ENCODE data around the gene ZSWIM3.
"Not testable (repeated sequence)": the region's sequence is repeated elsewhere in the genome, so short reads cannot be mapped to it uniquely, and the experiment has no call there.

ZSWIM3 gene

GRCh38 chr20:45861221-45862075, 4.0 kb downstream of the ZSWIM3 start:
- no peak for DNase-seq

DNA sequence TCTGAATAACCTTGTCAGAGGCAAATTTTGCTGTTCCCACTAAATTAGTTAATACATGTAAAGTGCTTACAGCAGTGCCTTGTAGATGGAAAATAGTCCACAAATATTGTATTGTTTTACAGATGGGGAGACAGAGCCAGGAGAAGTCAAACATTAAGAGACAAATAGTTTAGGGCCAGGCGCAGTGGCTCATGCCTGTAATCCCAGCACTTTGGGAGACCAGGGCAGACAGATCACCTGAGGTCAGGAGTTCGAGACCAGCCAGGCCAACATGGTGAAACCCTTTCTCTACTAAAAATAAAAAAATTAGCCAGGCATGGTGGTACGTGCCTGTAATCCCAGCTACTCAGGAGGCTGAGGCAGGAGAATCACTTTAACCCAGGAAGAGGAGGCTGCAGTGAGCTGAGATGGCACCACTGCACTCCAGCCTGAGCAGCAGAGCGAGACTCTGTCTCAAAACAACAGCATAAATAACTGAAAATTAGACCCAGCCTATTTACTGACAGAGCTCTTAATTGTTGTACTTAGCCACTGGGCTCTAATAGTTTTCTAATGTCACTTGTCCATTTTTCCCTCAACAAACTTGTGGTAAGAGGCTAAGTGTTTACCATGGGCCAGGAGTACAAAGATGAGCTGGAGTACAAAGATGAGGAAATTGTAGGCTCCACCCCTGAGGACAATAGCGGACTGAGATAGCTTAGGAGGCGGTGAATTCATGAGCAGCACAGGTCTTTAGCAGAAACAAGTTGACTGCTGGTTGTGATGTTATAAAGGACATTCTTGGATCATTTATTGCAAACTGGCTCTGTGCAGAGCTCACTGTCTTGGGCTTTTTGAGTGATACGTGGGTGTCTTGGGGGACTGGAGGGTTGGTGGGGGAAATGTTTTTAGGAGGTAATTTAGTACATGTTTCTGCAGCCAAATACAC, 6.4 kb downstream of the ZSWIM3 start:
- no peak for DNase-seq

DNA sequence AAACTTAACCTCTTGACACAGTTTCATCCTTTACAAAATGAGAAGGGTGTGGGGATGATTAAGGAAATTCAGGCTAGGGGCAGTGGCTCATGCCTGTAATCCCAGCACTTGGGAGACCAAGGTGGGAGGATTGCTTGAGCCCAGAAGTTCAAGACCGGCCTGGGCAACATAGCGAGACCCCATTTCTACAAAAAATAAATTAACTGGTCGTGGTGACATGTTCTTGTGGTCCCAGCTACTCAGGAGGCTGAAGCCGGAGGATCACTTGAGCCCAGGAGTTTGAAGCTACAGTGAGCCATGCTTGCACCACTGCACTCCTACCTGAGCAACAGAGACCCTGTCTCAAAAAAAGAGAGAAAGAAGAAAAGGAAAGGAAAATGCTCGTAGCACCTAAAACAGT, 9.0 kb downstream of the ZSWIM3 start:
- DNase-seq: no peak

- DNase-seq: no peak
These were observed 9.9 kb downstream of the ZSWIM3 start for GRCh38 chr20:45867136-45867818.

DNA sequence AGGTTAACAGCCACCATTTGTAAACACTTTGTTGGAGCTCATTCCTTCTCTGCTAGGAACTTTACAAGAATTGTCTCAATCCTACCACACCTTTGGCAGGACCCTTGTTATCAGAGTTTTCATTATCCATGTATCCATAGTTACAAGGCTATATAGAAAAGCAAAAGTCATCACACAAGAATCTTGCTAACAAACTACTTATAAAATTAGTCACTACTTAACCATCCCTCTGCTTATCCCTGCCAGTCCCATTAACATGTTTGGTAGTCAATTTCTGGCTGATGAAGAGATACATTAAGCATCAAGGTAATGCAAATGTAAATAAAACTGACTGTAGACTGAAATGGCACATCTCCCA, 10.4 kb downstream of the ZSWIM3 start:
- DNase-seq: no peak

GRCh38 chr20:45872626-45873025, 15.2 kb downstream of the ZSWIM3 start:
- DNase-seq: no peak

DNA sequence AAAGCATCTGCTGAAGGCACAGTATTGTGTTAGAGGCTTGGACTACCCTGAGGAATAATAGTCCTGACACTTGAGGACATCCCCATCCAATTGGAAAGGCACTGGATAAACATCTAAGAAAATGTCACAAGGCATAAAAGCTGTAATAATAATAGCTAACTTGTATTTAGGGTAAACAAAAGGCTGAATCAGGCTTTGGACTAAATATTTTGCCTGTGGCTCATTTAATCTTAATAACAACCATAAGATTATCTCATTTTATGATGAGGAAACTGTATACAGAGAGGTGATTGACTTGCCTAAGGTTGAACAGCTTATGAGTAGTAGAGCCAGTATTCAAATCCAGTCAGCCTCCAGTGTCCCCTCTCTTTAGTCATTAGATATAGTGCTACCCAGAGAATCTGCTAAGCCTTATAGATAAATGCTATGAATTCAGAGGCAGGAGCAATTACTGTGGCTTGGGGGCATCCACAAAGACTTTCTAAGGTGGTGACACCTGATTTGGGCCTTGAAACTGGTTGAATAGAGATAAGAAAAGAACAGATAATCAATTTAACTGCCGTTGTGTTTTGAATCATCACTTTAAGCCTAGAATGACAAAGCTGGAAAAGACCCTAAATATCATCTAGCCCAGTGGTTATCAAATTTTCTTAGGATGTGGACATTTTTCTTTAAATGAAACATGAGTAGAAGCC, 16.1 kb downstream of the ZSWIM3 start:
- DNase-seq: no peak

- not testable (repeated sequence) for DNase-seq
These were observed 16.7 kb downstream of the ZSWIM3 start for GRCh38 chr20:45874104-45874481.

DNA sequence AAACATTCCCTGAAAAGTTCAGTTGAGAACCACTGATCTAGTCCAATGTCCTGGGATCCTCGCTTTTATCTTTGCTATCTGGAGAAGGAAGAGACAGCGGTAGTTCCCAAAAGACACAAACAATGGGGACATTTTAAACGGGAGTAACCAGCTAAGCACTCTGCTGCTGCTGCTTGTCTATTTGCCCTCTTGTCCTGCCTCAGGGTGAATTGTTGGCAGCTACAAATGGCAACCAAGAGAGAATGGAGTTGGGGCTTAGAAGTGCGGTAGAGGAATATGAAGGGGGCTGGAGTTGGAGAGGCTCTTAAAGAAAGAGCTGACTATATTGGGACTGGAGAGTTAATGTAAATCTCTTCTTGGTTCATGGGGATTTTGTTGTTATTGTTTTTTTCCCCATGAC, 17.2 kb downstream of the ZSWIM3 start:
- no peak for DNase-seq

DNA sequence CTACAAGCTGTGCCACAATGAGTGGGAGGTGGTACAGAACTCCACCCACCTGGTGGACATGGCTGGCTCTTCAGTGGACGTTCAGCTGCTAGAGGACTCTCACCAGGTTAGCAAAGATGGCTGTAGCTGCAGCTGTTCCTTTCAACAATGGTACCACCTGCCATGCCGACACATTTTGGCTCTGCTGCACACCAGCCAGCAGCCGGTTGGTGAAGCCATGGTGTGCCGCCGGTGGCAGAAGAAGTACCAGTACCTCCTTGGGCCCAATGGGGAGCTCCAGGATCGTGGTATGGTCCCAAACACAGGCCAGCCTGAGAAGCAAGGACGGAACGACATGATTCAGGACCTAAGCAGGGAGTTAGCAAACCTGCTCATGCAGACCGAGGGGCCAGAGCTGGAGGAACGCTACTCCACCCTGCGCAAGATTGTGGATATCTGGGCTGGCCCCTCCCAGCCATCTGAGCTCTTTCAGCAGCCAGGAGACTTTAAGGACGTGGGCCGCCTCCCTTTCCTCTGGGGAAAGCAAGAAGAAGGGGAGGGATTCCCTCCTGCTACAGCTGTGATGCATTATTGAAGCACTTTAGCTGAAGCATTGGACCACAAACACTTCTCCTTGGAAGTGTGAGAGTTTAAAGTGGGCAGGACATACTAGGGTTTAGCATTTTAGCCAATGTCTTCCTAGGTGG, 20.8 kb downstream of the ZSWIM3 start:
- no peak for DNase-seq

DNA sequence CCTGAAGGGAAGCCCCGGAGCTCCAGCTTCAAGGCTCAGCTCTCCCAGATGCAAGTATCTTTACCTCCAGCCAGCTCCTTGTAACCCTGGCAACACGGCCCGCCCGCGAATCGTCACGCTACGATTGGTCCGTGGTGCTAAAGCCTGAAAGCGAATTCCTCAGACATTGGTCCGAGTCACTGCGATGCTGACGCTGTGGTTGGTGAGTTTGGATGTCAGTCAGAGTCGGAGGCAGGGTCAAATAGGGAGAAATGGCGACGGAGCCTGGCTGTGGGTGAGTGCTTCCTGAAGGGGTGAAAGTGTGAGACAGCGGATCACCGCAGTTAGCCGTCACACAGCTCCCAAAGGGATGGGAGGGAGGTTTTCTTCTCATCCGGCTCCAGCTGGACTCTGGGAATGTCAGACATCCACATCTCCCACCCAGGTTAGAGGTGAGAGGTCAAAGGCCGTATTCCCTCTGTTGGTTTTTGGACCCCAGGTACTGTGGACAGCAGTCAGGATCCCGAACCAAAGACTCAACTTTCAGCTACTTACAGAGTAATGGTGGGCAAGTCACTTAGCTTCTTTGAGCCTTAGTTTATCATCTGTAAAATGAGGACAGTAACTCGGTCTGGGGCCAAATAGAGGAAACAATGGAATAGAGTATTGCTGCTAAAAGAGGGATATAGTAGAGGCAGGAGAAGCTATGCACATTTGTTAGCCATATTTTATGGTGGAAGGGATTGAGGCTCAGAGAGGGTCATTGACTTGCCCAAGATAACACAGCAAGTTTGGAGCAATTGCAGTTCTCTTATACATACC, 23.8 kb downstream of the ZSWIM3 start, which contains the start of gene ZSWIM1:
Gene ZSWIM1 (plus strand): TSS at position 240 of the 801 bp plus-strand sequence. CDS start 1,366 bp downstream, outside the sequence.
- peak; percentile 97 for DNase-seq

DNA sequence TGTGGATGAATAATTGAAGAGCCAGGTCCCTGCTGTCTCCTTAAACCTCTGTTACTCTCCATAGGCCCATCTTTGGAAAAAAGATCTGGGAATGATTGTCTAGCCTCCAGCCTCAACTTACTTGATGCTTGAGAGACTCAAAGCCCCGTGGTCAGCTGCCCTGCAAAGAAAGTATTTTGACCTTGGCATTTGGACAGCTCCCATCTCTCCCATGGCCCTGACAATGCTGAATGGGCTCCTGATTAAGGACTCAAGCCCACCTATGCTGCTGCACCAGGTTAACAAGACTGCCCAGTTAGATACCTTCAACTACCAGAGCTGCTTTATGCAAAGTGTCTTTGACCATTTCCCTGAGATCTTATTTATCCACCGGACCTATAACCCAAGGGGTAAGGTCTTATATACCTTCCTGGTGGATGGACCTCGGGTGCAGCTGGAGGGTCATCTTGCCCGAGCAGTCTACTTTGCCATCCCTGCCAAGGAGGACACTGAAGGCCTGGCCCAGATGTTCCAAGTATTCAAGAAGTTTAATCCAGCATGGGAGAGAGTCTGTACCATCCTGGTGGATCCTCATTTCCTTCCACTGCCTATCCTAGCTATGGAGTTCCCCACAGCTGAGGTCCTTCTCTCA, 25.2 kb downstream of the ZSWIM3 start:
- DNase-seq: no peak

- no peak for DNase-seq
These were observed 25.7 kb downstream of the ZSWIM3 start for GRCh38 chr20:45883100-45883469.

DNA sequence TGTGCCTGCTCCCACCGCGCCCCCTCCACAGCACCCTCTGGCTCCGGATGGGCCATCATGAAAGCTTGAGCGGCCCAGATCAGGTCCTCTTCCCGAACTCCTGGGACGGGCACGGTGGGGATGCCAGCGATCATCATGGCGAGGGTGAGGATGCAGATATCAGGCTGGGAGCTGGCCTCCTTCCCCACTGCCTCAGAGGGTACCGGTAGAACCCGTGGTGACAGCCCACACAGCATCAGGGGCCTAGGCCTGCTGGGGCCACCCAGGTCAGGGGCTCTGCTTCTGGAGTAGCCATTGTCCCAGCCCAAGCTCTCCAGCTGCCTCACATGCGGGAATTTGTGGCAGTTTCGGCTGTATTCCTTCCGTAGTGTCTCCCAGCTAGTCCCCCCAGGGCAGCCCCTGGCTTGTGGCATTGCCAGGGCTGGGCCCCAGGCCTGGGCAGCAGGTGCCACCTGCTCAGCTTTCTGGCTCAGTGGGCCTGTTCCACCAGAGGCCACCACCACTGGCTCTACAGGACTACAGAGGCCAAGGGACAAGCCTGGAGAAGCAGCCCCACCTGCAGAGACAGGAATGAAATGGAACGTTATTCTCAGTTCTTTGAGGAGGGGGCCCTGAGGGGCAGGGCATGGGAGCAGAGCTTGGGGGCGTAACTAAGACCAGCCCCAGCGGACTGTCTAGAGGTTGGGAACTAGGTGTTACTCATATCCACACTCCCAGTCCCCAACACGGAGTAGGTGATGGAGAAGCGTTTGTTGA, 29.4 kb downstream of the ZSWIM3 start:
- DNase-seq: no peak

- no peak for DNase-seq
These were observed 29.9 kb downstream of the ZSWIM3 start, which contains the start of gene SPATA25 for GRCh38 chr20:45887346-45887715. Gene SPATA25 (minus strand): TSS chr20:45887622. CDS start chr20:45887590, 32 bp downstream.

DNA sequence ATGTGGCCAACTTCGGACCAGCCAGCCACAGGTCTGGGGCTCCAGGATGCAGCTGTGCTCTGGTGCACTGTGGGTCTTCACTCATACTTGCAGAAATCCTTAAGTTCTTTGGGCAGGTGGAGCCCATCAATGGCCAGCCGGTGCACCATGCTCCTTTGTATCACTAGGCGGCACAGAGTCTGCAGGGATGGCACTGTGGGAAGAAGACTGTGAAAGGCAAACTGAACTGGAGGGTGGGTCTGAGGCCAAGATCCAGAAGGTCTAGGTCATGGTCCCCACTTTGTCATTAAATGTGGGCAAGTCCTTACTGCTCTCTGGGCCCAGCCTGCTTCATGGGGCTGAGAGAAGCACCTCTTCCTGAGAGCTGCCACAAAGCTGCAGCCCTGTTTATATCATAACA, 31.3 kb downstream of the ZSWIM3 start:
- DNase-seq: no peak

DNA sequence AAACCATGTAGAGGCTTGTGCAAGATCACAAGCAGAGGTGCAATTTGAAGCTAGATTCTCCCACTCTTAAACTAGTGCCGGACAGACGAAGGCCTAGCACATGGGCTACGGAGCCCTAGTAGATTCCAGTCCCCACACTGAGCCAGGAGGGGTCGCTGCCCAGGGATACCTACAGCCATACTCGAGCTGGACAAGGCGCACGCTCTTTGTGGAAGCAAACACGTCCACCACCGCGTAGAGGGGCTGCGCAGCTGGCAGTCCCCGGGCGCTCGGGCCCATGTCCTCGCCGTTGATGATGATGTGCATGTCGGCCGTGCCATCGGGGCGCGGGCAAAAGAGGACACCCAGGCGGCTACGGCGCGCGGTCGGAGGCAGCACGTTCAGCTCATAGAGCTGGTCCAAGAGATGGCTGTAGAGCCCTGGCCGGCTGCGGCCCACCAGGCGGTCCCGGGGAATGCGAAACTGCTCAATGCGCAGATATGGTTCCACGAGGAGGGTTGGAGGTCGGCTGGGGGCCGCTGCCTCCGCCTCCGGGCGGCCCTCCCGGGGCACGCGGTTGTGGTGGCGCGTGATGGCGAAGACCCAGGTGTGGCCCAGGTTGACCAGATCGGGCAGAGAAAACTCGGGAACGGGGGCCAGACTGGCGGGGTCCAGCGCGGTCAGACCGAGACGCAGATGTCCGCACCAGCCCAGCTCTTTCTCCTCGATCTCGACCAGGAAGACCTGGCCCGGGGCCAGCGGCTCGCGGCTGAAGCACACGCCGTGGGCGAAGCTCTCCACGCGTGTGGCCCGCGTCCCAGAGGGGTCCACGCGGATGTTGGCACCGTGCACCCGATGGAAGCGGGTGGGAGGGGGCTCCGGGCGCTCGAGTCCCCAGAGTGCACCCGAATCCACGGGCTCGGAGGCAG, 32.9 kb downstream of the ZSWIM3 start:
- DNase-seq: no peak
